GM21825 (cell line): Measurements from ENCODE around the gene COL15A1.
"Not testable (repeated sequence)": the region's sequence is repeated elsewhere in the genome, so short reads cannot be mapped to it uniquely, and the experiment has no call there.

Experiments used
- ATAC-seq: cut with Tn5 transposase; IDR thresholded peaks from one replicate; pipeline ENCODE4 v1.9.1; 2021; ENCODE audit warnings: mild to moderate bottlenecking, moderate library complexity; ENCODE audit not compliant: unreplicated experiment

COL15A1 gene

GRCh38 chr9:98943682-98944056 is at the start of gene COL15A1:
COL15A1 (plus strand) TSS chr9:98943907; CDS start chr9:98944062, 155 bp downstream.
- no peak for ATAC-seq

DNA sequence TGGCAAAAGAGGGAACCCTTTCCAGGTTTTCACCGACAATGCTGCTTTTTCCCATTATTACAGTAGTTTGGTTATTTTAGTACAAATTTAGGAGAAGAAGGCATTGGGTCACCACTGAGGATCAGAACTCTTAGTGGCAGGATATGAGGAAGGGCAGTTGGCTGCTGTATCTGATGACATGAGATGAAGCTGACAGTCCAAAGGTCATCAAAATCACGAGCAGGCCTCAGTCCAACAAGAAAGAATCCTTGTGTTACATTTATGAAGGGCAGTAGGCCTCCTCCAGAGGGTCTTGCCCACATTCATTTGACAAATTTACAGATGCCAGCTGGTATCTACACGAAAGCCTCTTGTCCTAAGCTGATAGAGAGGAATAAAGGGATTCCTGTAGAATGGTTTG is 49.5 kb upstream of the COL15A1 start:
- ATAC-seq, result no peak

DNA sequence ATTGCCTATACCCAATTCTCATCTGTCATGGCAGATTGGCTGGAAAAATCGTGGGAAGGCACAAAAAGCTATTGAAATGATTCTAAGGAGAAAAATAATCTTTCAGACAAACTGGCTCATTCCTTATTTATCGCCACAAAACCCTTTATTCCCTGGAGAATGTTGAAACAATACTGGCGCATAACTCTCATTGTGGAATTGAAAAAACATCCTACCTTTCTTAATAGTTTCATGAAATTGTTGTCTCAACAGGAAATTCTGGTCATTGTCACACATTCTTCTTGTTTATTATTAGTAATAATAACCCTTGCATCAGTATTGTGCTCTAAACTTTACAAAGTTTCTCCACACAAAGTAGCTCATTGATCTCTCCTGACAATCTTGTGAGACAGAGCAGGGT is 48.9 kb upstream of the COL15A1 start:
- no peak for ATAC-seq

DNA sequence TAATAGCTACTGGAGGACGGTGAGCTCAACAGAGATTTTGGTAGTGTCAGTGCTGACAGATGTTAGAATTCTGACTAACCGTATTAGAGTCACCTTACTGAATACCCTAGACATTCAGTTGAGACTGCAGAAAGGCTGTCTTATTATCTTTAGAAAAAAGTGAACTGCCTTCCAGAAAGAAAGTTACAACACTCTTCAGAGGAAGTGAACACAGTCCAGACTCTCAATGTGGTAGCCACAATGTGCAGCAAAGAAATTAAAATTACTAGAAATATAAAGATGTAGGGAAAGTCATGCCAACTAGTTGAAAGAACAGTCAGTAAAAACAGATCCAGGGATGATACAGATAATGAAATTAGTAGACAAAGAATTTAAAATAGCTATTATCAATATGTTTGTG is 47.1 kb upstream of the COL15A1 start:
- no peak for ATAC-seq

GRCh38 chr9:98897745-98898144 is 46.0 kb upstream of the COL15A1 start:
- no peak for ATAC-seq

GRCh38 chr9:98899408-98900056 is 44.2 kb upstream of the COL15A1 start:
- no peak for ATAC-seq

DNA sequence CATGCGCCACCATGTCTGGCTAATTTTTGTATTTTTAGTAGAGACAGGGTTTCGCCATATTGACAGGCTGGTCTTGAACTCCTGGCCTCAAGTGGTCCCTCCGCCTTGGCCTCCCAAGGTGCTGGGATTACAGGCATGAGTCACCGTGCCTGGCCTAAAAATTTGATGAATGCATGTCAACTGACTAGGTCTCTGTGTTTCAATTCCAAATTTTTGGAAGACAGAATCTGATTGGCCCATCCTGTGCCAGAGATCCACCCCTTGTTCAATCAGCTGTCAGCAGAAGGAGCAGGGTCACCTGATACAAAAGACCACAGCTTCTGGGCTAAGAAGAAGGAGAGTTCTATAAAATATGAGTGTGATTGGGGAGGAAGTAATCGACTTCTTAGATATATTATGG is 43.5 kb upstream of the COL15A1 start:
- ATAC-seq, result no peak

GRCh38 chr9:98900725-98901124 is 43.0 kb upstream of the COL15A1 start:
- ATAC-seq, result no peak

DNA sequence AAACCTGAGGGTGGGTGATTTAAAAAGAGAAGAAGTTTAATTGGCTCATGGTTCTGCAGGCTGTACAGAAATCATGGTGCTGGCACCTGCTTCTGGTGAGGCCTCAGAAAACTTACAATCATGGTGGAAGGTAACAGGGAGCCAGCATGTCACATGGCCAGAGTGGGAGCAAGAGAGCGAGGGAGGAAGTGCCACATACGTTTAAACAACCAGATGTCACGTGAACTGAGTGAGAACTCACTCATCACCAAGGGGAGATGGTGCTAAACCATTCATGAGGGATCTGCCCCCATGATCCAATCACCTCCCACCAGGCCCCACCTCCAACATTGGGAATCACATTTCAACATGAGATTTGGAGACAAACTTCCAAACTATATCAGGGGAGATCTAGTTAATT is 41.9 kb upstream of the COL15A1 start:
- ATAC-seq, result not testable (repeated sequence)

GRCh38 chr9:98902516-98902915 is 41.2 kb upstream of the COL15A1 start:
- ATAC-seq, result no peak

- no peak for ATAC-seq
These were observed 40.8 kb upstream of the COL15A1 start for GRCh38 chr9:98902925-98903324.

- no peak for ATAC-seq
These were observed 39.7 kb upstream of the COL15A1 start for GRCh38 chr9:98903961-98904411.

DNA sequence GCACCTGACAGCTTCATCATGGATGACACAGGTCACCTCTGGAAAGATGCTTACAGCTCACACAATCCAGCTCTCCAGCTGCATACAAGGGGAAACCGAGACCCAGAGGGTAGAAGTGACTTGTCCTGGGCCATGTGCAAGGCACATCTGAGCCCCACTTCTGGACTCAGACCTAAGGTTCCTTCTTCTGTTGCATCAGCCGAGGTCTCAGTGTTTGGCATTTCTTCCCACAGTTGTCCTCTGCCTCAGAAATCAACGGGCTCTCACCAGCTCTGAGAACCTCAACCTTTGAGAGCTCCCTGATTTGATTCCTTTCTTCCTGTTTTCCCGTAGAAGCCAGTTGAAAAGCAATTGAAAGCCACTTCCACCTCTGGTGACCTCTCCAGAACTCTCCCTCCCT is 38.7 kb upstream of the COL15A1 start:
- no peak for ATAC-seq

DNA sequence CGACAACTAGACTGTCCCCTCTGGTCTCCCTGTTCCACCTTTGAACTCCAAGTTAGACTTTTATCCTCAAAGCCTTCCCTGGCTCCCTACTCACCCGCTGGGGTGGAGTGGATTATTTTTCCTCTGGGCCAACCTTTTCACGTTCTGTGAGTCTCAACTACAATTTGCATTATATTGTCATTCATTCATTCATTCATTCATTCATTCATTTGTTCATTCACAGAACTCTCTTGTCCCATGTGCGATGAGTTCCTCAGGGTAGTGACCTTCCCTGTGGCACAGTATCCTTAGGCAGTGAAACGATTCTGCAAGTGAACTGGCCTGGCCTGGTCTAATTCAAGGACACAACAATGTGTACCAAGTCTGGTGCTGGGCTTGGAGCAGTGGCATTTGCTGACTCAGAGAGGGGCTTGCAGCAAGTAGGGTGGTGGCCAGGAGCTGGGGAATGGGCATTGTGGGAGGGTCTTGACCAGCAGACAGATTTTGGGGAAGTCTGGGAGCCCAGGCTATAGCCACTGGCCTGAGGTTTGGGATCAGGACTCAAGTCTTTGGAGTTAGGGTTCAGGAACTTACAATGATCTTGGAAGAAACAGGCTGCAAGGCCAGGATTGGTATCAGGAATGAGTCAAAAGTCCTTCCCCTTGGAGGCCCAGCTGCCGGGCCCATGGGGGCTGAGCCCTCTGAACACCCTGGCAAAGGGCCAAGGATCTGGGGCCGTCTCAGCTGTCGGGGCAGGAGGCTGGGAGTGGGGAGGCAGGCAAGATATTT is 37.2 kb upstream of the COL15A1 start:
- no peak for ATAC-seq

GRCh38 chr9:98907055-98907454 is 36.7 kb upstream of the COL15A1 start:
- ATAC-seq, result no peak

- ATAC-seq, result no peak
These were observed 34.6 kb upstream of the COL15A1 start for GRCh38 chr9:98908897-98909634.

- ATAC-seq, result no peak
These were observed 33.8 kb upstream of the COL15A1 start for GRCh38 chr9:98909935-98910334.

- no peak for ATAC-seq
These were observed 32.7 kb upstream of the COL15A1 start for GRCh38 chr9:98911042-98911441.

DNA sequence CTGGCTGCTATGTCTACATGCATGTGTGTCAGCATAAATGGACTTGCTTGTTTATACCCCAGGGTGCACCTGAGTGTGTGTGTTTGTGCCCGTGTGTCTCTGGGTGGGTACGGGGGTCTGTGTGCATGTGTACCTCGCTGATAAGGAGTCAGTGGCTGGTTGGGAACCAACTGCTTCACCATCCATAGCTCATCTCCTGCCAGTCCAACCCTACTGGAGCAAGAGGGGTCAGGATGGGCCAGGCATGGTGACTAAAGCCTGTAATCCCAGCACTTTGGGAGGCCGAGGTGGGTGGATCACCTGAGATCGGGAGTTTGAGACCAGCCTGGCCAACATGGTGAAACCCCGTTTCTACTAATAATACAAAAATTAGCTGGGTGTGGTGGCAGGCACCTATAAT is 32.0 kb upstream of the COL15A1 start:
- not testable (repeated sequence) for ATAC-seq

- no peak for ATAC-seq
These were observed 31.3 kb upstream of the COL15A1 start for GRCh38 chr9:98912450-98912849.

GRCh38 chr9:98913044-98913443 is 30.7 kb upstream of the COL15A1 start:
- no peak for ATAC-seq

- ATAC-seq, result no peak
These were observed 30.0 kb upstream of the COL15A1 start for GRCh38 chr9:98913705-98914104.
